GM10266 (cell line): Measurements from ENCODE around the gene MSI2.
A peak's percentile ranks its signal among the peaks of the same experiment; 100 is the strongest.

Experiments used
- DNase-seq: peaks from one replicate; pipeline ENCODE4 v3.0.0; 2012; ENCODE audit errors: extremely low spot score
- CTCF ChIP-seq: IDR thresholded peaks from 2 replicates; pipeline ENCODE4 v1.5.1; 2012; ENCODE audit warnings: mild to moderate bottlenecking, low read depth; ENCODE audit not compliant: control insufficient read depth, insufficient read depth; ENCODE audit errors: missing control alignments

MSI2 gene

GRCh38 chr17:57603978-57604377 lies 347.7 kb downstream of the MSI2 start:
- no peak for DNase-seq
- no peak for TF ChIP-seq CTCF

- TF ChIP-seq CTCF, result peak; percentile 17
- peak; percentile 55 for DNase-seq
Observed at GRCh38 chr17:57604771-57605674, 348.7 kb downstream of the MSI2 start.

GRCh38 chr17:57605675-57606105 lies 349.4 kb downstream of the MSI2 start:
- DNase-seq, result no peak

GRCh38 chr17:57606111-57606875 lies 350.0 kb downstream of the MSI2 start:
- no peak for DNase-seq
- TF ChIP-seq CTCF, result no peak

More at GRCh38 chr17:57605675-57606105, 349.4 kb downstream of the MSI2 start:
- TF ChIP-seq CTCF, result no peak

GRCh38 chr17:57607553-57608120 lies 351.3 kb downstream of the MSI2 start:
- DNase-seq, result no peak
- no peak for TF ChIP-seq CTCF

- no peak for TF ChIP-seq CTCF
- no peak for DNase-seq
Observed at GRCh38 chr17:57608369-57609124, 352.2 kb downstream of the MSI2 start.
